PFSK-1 (cell line): ENCODE data around the gene ITPKB.

Experiments
- POLR2AphosphoS5 ChIP-seq: IDR thresholded peaks from 2 replicates; pipeline ENCODE4 v1.6.1; 2012; ENCODE audit warnings: low read depth, mild to moderate bottlenecking, control low read depth, low read length, moderate library complexity
- SIN3A ChIP-seq: IDR thresholded peaks from 2 replicates; pipeline ENCODE4 v1.6.1; 2012; ENCODE audit warnings: mild to moderate bottlenecking, low read length, moderate library complexity, borderline replicate concordance; ENCODE audit not compliant: insufficient read depth
- TAF1 ChIP-seq: IDR thresholded peaks from 2 replicates; pipeline ENCODE4 v1.6.1; 2012; ENCODE audit warnings: low read length, control low read depth, borderline replicate concordance; ENCODE audit not compliant: insufficient read depth

DNA sequence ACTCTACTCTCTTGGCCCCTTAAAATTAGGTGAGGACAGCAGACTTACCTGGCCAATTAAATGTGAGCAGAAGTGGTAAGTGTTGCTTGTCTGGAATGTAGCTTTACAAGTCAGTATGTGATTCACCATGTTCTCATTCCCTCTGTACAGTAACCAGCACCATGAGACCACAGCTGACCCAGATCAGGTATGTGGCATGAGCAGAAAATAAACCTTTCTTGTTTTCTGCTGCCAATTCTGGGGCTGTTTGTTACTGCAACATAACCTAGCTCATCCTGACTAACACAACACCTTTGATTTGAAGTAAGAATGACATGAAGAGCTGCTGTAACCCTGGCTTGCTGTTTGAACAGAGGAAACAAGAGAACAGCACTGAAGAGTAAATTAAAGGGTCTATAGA is 24.9 kb downstream of the ITPKB start:
- TF ChIP-seq TAF1 = no peak
- no peak for TF ChIP-seq POLR2AphosphoS5
- no peak for TF ChIP-seq SIN3A
